Measurements from ENCODE around the gene POC1A.

DNA sequence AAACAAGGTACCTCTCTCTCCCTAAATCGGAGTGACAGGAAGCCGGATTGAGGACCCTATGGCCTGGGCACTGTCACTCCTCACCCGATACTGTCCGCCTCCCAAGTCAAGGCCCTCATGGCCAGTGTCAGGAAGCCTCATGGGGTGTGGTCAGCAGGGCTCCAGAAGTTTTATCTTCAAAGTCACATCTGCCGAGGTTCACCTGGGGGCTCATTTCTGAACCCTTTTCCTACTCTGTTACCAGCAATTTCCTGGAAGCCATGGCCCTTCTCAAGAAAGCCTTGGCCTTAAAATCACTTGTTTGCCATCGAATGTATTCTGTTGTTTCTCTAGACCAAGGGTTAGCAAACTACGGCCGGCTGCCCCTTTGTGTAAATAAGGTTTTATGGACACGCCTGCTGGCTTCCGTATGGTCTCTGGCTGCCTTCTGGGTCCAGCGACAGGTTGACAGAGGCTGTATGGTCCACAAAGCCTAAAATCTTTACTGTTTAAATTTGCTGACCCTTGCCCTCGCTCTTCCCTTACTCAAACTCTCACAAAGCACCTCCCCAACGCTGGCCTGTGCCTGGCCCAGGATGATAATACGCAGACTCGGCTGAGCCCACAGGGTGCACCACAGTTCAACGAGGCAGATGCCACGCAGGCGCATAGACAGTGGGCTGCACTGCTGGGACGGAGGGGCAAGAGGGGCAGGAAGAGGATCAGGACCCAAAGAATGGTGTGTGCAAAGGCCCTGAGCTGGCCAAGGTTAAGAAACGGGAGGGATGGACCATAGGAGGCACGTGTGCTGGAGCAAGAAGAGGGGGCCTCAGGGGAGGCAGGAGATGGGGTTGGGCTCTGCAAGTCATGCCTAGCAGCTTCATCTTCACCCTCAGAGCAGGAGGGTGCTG is 73.1 kb downstream of the POC1A start:
- TF ChIP-seq, protein P1, sequence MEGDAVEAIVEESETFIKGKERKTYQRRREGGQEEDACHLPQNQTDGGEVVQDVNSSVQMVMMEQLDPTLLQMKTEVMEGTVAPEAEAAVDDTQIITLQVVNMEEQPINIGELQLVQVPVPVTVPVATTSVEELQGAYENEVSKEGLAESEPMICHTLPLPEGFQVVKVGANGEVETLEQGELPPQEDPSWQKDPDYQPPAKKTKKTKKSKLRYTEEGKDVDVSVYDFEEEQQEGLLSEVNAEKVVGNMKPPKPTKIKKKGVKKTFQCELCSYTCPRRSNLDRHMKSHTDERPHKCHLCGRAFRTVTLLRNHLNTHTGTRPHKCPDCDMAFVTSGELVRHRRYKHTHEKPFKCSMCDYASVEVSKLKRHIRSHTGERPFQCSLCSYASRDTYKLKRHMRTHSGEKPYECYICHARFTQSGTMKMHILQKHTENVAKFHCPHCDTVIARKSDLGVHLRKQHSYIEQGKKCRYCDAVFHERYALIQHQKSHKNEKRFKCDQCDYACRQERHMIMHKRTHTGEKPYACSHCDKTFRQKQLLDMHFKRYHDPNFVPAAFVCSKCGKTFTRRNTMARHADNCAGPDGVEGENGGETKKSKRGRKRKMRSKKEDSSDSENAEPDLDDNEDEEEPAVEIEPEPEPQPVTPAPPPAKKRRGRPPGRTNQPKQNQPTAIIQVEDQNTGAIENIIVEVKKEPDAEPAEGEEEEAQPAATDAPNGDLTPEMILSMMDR (IDR thresholded peaks at IDR 0.05; ENCODE audit: insufficient read depth, low read depth, low read length) = no peak
- TF ChIP-seq EZH2 (IDR thresholded peaks at IDR 0.05; ENCODE audit: insufficient read depth, low read length) = no peak
